GM12873 (cell line): Measurements from ENCODE around the gene KMT2E.

ENCODE experiments used
- CTCF ChIP-seq: IDR thresholded peaks from 2 replicates; pipeline ENCODE4 v1.5.1; 2012; ENCODE audit warnings: low read depth, mild to moderate bottlenecking, moderate library complexity, low read length, control low read depth; ENCODE audit not compliant: insufficient read depth; ENCODE audit errors: missing control alignments

KMT2E gene

GRCh38 chr7:105014693-105015389 is 836 bp downstream of the KMT2E start:
- TF ChIP-seq CTCF = no peak

- TF ChIP-seq CTCF = no peak
Measured at GRCh38 chr7:105015390-105015965, 1.5 kb downstream of the KMT2E start.

GRCh38 chr7:105016068-105016708 is 2.2 kb downstream of the KMT2E start:
- TF ChIP-seq CTCF = no peak

- no peak for TF ChIP-seq CTCF
Measured at GRCh38 chr7:105016709-105017656, 3.0 kb downstream of the KMT2E start.

GRCh38 chr7:105017657-105018365 is 3.8 kb downstream of the KMT2E start:
- TF ChIP-seq CTCF = no peak

- no peak for TF ChIP-seq CTCF
Measured at GRCh38 chr7:105019269-105019668, 5.3 kb downstream of the KMT2E start.

GRCh38 chr7:105020926-105021325 is 6.9 kb downstream of the KMT2E start:
- TF ChIP-seq CTCF = no peak
